ENCODE results near the gene EMCN.

DNA sequence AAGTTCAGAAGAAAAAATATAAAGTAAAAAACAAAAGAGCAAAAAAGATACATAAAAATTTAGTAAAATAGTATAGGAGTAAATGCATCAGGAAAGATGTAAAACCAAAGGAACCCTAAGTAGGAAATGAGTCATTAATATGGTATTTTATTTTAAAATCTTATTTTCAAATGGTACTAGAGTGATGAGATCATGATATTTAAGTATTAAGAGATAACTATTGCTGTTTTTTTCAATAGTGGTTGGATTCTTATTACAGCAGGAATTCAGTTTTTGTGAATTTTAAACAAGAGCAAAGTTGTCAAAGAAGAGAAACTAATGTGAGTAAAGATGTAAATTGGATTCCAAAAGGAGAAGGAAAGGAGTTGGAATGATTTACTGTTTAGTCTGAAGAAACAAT is 20.0 kb downstream of the EMCN start:
- TF ChIP-seq CTCF (IDR thresholded peaks at IDR 0.05) = no peak
- TF ChIP-seq SIN3A (IDR thresholded peaks at IDR 0.05; ENCODE audit: borderline replicate concordance, insufficient read depth, low read depth, low read length) = no peak
- no peak for TF ChIP-seq REST (IDR thresholded peaks at IDR 0.05; ENCODE audit: insufficient read depth in 1 of 2, low read depth in 2 of 2, low read length in 1 of 2)
- no peak for TF ChIP-seq POLR2AphosphoS5 (IDR thresholded peaks at IDR 0.05; ENCODE audit: low read depth, low read length)

Data from Panc1 (cell line).